GM12878 (cell line): ENCODE data around the gene USP37.

ENCODE experiments used
- TCF7 ChIP-seq: IDR thresholded peaks from 2 replicates; pipeline ENCODE4 v1.6.1; 2014; ENCODE audit warnings: antibody characterized with exemption, borderline replicate concordance
- TF ChIP-seq, protein P1 (sequence below), 3 experiments: IDR thresholded peaks in 2 of 3; conservative IDR thresholded peaks in 1 of 3; 2 replicates each; pipeline ENCODE4 v1.5.1; 2011; ENCODE audit warnings: low read depth in 3 of 3, low read length in 3 of 3, mild to moderate bottlenecking in 3 of 3, control low read depth in 2 of 3, moderate library complexity in 2 of 3, inconsistent platforms in 1 of 3, mixed read lengths in 1 of 3; ENCODE audit not compliant: control insufficient read depth in 2 of 3, insufficient read depth in 1 of 3; ENCODE audit errors: extremely low read depth in 1 of 3

DNA sequence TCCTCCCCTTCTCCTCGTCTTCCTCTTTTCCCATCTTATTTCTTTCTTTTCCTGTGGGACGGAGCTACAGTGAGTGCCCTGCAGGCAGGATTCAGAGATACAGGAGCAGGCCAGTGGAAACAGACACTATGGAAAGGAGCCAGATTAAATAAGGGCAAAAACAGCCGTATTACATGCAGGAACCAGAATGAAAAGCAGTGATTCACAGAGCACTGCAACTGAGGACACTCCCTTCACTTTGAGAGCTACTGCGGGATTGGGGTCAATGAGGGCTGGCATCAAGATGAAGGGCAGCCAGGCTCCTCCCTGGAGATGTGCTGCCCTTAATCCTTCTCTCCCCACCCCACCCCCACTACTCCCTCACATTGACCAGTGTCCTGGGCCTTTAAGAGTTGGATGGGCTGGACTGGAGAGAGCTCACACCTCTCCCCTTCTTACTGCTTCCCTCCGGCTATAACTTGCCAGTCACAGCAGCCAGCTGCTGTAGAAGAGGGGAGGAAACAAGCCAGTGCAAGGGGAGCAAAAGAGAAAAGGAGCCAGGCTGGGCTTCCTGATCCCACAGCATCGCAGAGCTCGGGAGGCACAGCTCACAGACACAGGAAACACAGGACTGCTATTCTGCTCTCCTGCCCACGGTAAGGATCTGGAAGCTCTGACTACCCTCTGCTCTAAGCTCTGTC lies 39.4 kb upstream of the USP37 start, which contains the start of gene PLCD4:
- TF ChIP-seq, protein P1, sequence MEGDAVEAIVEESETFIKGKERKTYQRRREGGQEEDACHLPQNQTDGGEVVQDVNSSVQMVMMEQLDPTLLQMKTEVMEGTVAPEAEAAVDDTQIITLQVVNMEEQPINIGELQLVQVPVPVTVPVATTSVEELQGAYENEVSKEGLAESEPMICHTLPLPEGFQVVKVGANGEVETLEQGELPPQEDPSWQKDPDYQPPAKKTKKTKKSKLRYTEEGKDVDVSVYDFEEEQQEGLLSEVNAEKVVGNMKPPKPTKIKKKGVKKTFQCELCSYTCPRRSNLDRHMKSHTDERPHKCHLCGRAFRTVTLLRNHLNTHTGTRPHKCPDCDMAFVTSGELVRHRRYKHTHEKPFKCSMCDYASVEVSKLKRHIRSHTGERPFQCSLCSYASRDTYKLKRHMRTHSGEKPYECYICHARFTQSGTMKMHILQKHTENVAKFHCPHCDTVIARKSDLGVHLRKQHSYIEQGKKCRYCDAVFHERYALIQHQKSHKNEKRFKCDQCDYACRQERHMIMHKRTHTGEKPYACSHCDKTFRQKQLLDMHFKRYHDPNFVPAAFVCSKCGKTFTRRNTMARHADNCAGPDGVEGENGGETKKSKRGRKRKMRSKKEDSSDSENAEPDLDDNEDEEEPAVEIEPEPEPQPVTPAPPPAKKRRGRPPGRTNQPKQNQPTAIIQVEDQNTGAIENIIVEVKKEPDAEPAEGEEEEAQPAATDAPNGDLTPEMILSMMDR (IDR thresholded peaks at IDR 0.05 in 2 of 3, conservative IDR thresholded peaks at IDR 0.05 in 1 of 3; ENCODE audit: control insufficient read depth in 2 of 3, extremely low read depth in 1 of 3, insufficient read depth in 1 of 3, low read depth in 3 of 3, low read length in 3 of 3): no peak
- TF ChIP-seq TCF7: no peak
